Measurements from ENCODE around the gene RFT1.

The RFT1 gene

GRCh38 chr3:53175613-53176540 lies 45.6 kb upstream of the RFT1 start:
- Histone ChIP-seq H2AFZ (ENCODE audit: low read depth, low read length) (no peak overlapping the region), H3K27me3 (ENCODE audit: low read depth, low read length) (no peaks in the 10 kb centered on the region), H3K4me1 (ENCODE audit: low read length) (peaks cover 37% of the 10 kb centered on the region), H3K4me2 (ENCODE audit: low read length) (no peak overlapping the region), H3K4me3 (ENCODE audit: low read length) (no peak overlapping the region), H4K20me1 (ENCODE audit: insufficient read depth, low read length) (peaks cover 74% of the 10 kb centered on the region), H3K9me3 (ENCODE audit: insufficient read depth, low read length) (no peaks in the 10 kb centered on the region), H3K27ac (ENCODE audit: low read length) (no peak overlapping the region), H3K36me3 (replicated peaks; ENCODE audit: low read depth, low read length) (peaks cover 53% of the 10 kb centered on the region), H3K79me2 (ENCODE audit: low read length) (peaks cover 33% of the 10 kb centered on the region), H3K9ac (ENCODE audit: low read length) (no peak overlapping the region)
- TF ChIP-seq CTCF (IDR thresholded peaks at IDR 0.05; ENCODE audit: low read depth, low read length) (no peak), EZH2phosphoT487 (IDR thresholded peaks at IDR 0.05; ENCODE audit: low read depth) (no peak)

- TF ChIP-seq CTCF (IDR thresholded peaks at IDR 0.05; ENCODE audit: low read depth, low read length) (no peak), EZH2phosphoT487 (IDR thresholded peaks at IDR 0.05; ENCODE audit: low read depth) (no peak)
- H3K4me1 ChIP-seq (ENCODE audit: low read length) = peaks cover 37% of the 10 kb centered on the region
- no peak overlapping the region for H3K9ac ChIP-seq (ENCODE audit: low read length)
- H3K79me2 ChIP-seq (ENCODE audit: low read length) = peaks cover 45% of the 10 kb centered on the region
- H3K9me3 ChIP-seq (ENCODE audit: insufficient read depth, low read length) = no peaks in the 10 kb centered on the region
- no peak overlapping the region for H3K4me3 ChIP-seq (ENCODE audit: low read length)
- no peak overlapping the region for H2AFZ ChIP-seq (ENCODE audit: low read depth, low read length)
- H3K27me3 ChIP-seq (ENCODE audit: low read depth, low read length) = no peaks in the 10 kb centered on the region
- peaks cover 87% of the 10 kb centered on the region for H4K20me1 ChIP-seq (ENCODE audit: insufficient read depth, low read length)
- no peak overlapping the region for H3K4me2 ChIP-seq (ENCODE audit: low read length)
- no peak overlapping the region for H3K27ac ChIP-seq (ENCODE audit: low read length)
- H3K36me3 ChIP-seq (replicated peaks; ENCODE audit: low read depth, low read length) = peaks cover 54% of the 10 kb centered on the region
Measured at GRCh38 chr3:53174346-53175250, 44.4 kb upstream of the RFT1 start.

GRCh38 chr3:53173107-53173506 lies 42.9 kb upstream of the RFT1 start:
- no peak overlapping the region for H3K4me2 ChIP-seq (ENCODE audit: low read length)
- peaks cover 94% of the 10 kb centered on the region for H4K20me1 ChIP-seq (ENCODE audit: insufficient read depth, low read length)
- H3K9me3 ChIP-seq (ENCODE audit: insufficient read depth, low read length) = no peaks in the 10 kb centered on the region
- no peak for TF ChIP-seq EZH2phosphoT487 (IDR thresholded peaks at IDR 0.05; ENCODE audit: low read depth)
- no peak for TF ChIP-seq CTCF (IDR thresholded peaks at IDR 0.05; ENCODE audit: low read depth, low read length)
- peaks cover 45% of the 10 kb centered on the region for H3K4me1 ChIP-seq (ENCODE audit: low read length)
- no peak overlapping the region for H3K4me3 ChIP-seq (ENCODE audit: low read length)
- no peak overlapping the region for H3K27ac ChIP-seq (ENCODE audit: low read length)
- H3K36me3 ChIP-seq (replicated peaks; ENCODE audit: low read depth, low read length) = peaks cover 41% of the 10 kb centered on the region
- H3K79me2 ChIP-seq (ENCODE audit: low read length) = peaks cover 54% of the 10 kb centered on the region
- H3K27me3 ChIP-seq (ENCODE audit: low read depth, low read length) = no peaks in the 10 kb centered on the region
- no peak overlapping the region for H2AFZ ChIP-seq (ENCODE audit: low read depth, low read length)
- H3K9ac ChIP-seq (ENCODE audit: low read length) = no peak overlapping the region

All from OCI-LY3 (cell line).